Panc1 (cell line): ENCODE data around the gene MRC1. TPM values are rescaled to one million over a fixed set of nuclear protein-coding genes. Genes with fewer than 3 reads are reported as not detected.

Experiments
- ATAC-seq: fragments of 200-7000 bp; cut with Tn5 transposase; 2 replicates; pipeline ENCODE4 v1.9.1; 2020; ENCODE audit warnings: mild to moderate bottlenecking, moderate library complexity
- BruUV-seq: library from RNA; stranded (reverse); fragments of 400-500 nt; replicated peaks from 2 replicates; lab custom pipeline; 2021; lab: Mats Ljungman, UMichigan
- CTCF ChIA-PET: fragments of 300-600 bp; sonication (Branson Sonifier 250); formaldehyde crosslinking; loops from one replicate; lab custom pipeline; 2022; ENCODE audit warnings: antibody characterized with exemption; lab: Charles Lee
- POLR2A ChIA-PET: fragments of 300-600 bp; sonication (Branson Sonifier 250); formaldehyde crosslinking; loops from one replicate; lab custom pipeline; 2022; ENCODE audit warnings: antibody characterized with exemption; lab: Charles Lee
- DNase-seq: peaks from one replicate; pipeline ENCODE4 v3.0.0-alpha.2; 2010; ENCODE audit warnings: low read depth, low spot score
- H3K27ac ChIP-seq: 2 replicates; pipeline ENCODE4 v1.5.1; 2011; ENCODE audit warnings: mild to moderate bottlenecking, low read length, inconsistent platforms
- H3K27me3 ChIP-seq: fragments of 200-500 bp; sonication (Bioruptor generic); 2 replicates; pipeline ENCODE4 v1.6.0; 2014; ENCODE audit warnings: low read length, inconsistent platforms; ENCODE audit not compliant: control insufficient read depth, insufficient read depth
- H3K36me3 ChIP-seq: fragments of 200-500 bp; sonication (Bioruptor generic); 2 replicates; pipeline ENCODE4 v1.5.1; 2014; ENCODE audit warnings: inconsistent platforms, mild to moderate bottlenecking, low read length, moderate library complexity; ENCODE audit not compliant: control insufficient read depth, insufficient read depth
- H3K4me1 ChIP-seq: 2 replicates; pipeline ENCODE4 v1.5.1; 2011; ENCODE audit warnings: inconsistent platforms, mild to moderate bottlenecking, low read length, moderate library complexity; ENCODE audit not compliant: control insufficient read depth, insufficient read depth
- H3K4me3 ChIP-seq, 2 experiments: 2 replicates each; pipeline ENCODE4 v1.5.1; 2011 to 2012; ENCODE audit warnings: low read depth in 2 of 2, low read length in 2 of 2, mild to moderate bottlenecking in 2 of 2, inconsistent platforms in 1 of 2, moderate library complexity in 1 of 2
- H3K9me3 ChIP-seq: fragments of 200-500 bp; sonication (Bioruptor generic); 2 replicates; pipeline ENCODE4 v1.5.1; 2014; ENCODE audit warnings: low read depth, mild to moderate bottlenecking, inconsistent platforms, low read length, moderate library complexity; ENCODE audit not compliant: control insufficient read depth, insufficient read depth
- CTCF ChIP-seq: fragments of 450-650 bp; IDR thresholded peaks from 2 replicates; pipeline ENCODE4 v1.5.1; 2017; ENCODE audit warnings: mild to moderate bottlenecking
- REST ChIP-seq, 2 experiments: IDR thresholded peaks; 2 replicates each; pipeline ENCODE4 v1.6.1; 2011 to 2012; ENCODE audit warnings: low read depth in 2 of 2, control low read depth in 1 of 2, low read length in 1 of 2, mild to moderate bottlenecking in 1 of 2, moderate library complexity in 1 of 2; ENCODE audit not compliant: insufficient read depth in 1 of 2
- SIN3A ChIP-seq: IDR thresholded peaks from 2 replicates; pipeline ENCODE4 v1.6.1; 2012; ENCODE audit warnings: low read depth, mild to moderate bottlenecking, low read length, moderate library complexity, borderline replicate concordance; ENCODE audit not compliant: insufficient read depth
- TCF7L2 ChIP-seq: IDR thresholded peaks from 2 replicates; pipeline ENCODE4 v1.6.1; 2011; ENCODE audit warnings: mild to moderate bottlenecking, low read depth, low read length, inconsistent platforms
- in situ Hi-C: cut with HindIII; loops from 2 replicates; pipeline ENCODE4 v1.10.0; 2016; ENCODE audit warnings: low sequenced_read_pairs, low pct_unique_long_range_greater_than_20kb
- intact Hi-C: fragments of 100-400 bp; cut with micrococcal nuclease; formaldehyde crosslinking; loops from one replicate; pipeline ENCODE4 v1.10.0; 2022; ENCODE audit not compliant: unreplicated experiment
- total RNA-seq: library from RNA; stranded (reverse); gene quantifications from one replicate; pipeline ENCODE4 v1.2.1, GENCODE V29; 2021; ENCODE audit not compliant: unreplicated experiment

MRC1 gene
- total RNA-seq, 1 experiment from 2014 or later = 0.21 TPM

GRCh38 chr10:17914169-17915045 lies 105.3 kb downstream of the MRC1 start:
- POLR2A ChIA-PET = no interaction called here
- Histone ChIP-seq H3K4me3 (no peak overlapping the region), H3K27me3 (no peaks in the 10 kb centered on the region), H3K4me1 (no peaks in the 10 kb centered on the region), H3K27ac (no peak overlapping the region), H3K36me3 (no peaks in the 10 kb centered on the region), H3K9me3 (no peaks in the 10 kb centered on the region)
- no peak for DNase-seq
- no peak for ATAC-seq
- CTCF ChIA-PET = no interaction called here
- intact Hi-C loops = loop anchor here (10.0 kb wide), 1 partner anchor 190 kb away; no protein-coding TSS in a partner anchor
- TF ChIP-seq TCF7L2 (no peak), SIN3A (no peak), REST (IDR thresholded peaks at IDR 0.05; ENCODE audit: insufficient read depth in 1 of 2, low read depth in 2 of 2, low read length in 1 of 2) (no peak), CTCF (no peak)
- in situ Hi-C loops = no loop called here
- BruUV-seq = no TSS peak

- ChIA-PET CTCF (no interaction called here), POLR2A (no interaction called here)
- intact Hi-C loops (loop anchor here (10.0 kb wide), 1 partner anchor 190 kb away; no protein-coding TSS in a partner anchor), in situ Hi-C loops (no loop called here)
- no TSS peak for BruUV-seq
- Histone ChIP-seq H3K4me1 (no peaks in the 10 kb centered on the region), H3K9me3 (no peaks in the 10 kb centered on the region), H3K27ac (no peak overlapping the region), H3K36me3 (no peaks in the 10 kb centered on the region), H3K27me3 (no peaks in the 10 kb centered on the region), H3K4me3 (no peak overlapping the region)
- DNase-seq (no peak), ATAC-seq (no peak)
- TF ChIP-seq SIN3A = no peak
- no peak for TF ChIP-seq TCF7L2
Measured at GRCh38 chr10:17915181-17915580, 106.0 kb downstream of the MRC1 start.
